ENCODE results near the gene EYA4.

The EYA4 gene

GRCh38 chr6:133298801-133299200, 57.6 kb downstream of the EYA4 start:
- Histone ChIP-seq H3K36me3 (no peaks in the 10 kb centered on the region; the same call in none of the 2 replicates), H3K9me3 (no peaks in the 10 kb centered on the region), H3K4me1 (peaks cover 14% of the 10 kb centered on the region), H3K4me3 (ENCODE audit: low read depth, low read length) (no peak overlapping the region), H3K27me3 (no peaks in the 10 kb centered on the region)
- TF ChIP-seq, protein P1, sequence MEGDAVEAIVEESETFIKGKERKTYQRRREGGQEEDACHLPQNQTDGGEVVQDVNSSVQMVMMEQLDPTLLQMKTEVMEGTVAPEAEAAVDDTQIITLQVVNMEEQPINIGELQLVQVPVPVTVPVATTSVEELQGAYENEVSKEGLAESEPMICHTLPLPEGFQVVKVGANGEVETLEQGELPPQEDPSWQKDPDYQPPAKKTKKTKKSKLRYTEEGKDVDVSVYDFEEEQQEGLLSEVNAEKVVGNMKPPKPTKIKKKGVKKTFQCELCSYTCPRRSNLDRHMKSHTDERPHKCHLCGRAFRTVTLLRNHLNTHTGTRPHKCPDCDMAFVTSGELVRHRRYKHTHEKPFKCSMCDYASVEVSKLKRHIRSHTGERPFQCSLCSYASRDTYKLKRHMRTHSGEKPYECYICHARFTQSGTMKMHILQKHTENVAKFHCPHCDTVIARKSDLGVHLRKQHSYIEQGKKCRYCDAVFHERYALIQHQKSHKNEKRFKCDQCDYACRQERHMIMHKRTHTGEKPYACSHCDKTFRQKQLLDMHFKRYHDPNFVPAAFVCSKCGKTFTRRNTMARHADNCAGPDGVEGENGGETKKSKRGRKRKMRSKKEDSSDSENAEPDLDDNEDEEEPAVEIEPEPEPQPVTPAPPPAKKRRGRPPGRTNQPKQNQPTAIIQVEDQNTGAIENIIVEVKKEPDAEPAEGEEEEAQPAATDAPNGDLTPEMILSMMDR (IDR thresholded peaks at IDR 0.05; ENCODE audit: low read depth, low read length): no peak
- DNase-seq: no peak

DNA sequence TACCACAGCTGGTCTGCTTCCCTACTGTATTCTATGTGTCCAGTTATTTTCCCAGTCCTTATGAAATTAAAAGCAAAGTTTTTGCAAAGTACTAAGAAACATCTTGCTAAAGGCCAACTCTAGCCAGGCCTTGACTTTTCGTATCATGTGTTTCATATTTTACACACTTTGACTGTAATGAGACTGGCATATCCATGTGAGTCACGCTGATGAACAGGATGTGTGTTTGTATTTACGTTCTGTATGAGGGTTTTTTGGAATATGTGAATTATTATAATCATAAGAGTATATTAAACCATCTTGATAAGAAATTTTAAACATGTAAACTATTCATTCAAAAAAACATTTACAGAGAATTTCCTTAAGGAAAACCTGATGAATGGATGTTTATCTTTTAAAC, 59.7 kb downstream of the EYA4 start:
- Histone ChIP-seq H3K9me3 (no peaks in the 10 kb centered on the region), H3K36me3 (no peaks in the 10 kb centered on the region; the same call in none of the 2 replicates), H3K4me3 (ENCODE audit: low read depth, low read length) (no peak overlapping the region), H3K4me1 (peaks cover 24% of the 10 kb centered on the region), H3K27me3 (no peaks in the 10 kb centered on the region)
- TF ChIP-seq, protein P1 (IDR thresholded peaks at IDR 0.05; ENCODE audit: low read depth, low read length): no peak
- DNase-seq: no peak

DNA sequence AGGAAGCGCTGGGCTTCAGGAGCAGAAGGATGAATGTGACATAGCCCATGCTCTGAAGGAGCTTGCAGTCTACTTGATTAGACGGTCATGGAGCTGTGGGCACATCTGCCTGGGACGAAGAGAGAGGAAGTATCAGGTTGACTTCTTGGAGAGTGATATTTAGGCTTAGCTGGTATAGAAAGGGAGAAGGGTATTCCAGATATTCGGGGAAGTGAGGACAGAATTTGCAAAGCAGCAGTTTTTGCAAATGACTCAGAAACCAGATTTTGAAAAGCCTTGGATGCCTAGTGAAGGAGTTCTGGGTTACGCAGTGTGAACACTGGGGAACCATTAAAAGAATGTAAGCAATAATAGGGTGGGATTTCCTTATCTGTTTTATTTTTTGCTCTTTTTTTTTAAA, 60.7 kb downstream of the EYA4 start:
- DNase-seq: no peak
- H3K4me3 ChIP-seq (ENCODE audit: low read depth, low read length): no peak overlapping the region
- no peaks in the 10 kb centered on the region for H3K27me3 ChIP-seq
- H3K4me1 ChIP-seq: peaks cover 27% of the 10 kb centered on the region
- no peaks in the 10 kb centered on the region for H3K9me3 ChIP-seq
- TF ChIP-seq, protein P1 (IDR thresholded peaks at IDR 0.05; ENCODE audit: low read depth, low read length): no peak
- no peaks in the 10 kb centered on the region; the same call in none of the 2 replicates for H3K36me3 ChIP-seq

- TF ChIP-seq, protein P1 (IDR thresholded peaks at IDR 0.05; ENCODE audit: low read depth, low read length): no peak
- Histone ChIP-seq H3K4me3 (ENCODE audit: low read depth, low read length) (no peak overlapping the region), H3K9me3 (no peaks in the 10 kb centered on the region; the same call in 1 of the 2 replicates), H3K27me3 (no peaks in the 10 kb centered on the region), H3K36me3 (0 out of 2 replicates have a peak, but pooled peaks cover 3% of the 10 kb centered on the region), H3K4me1 (peaks cover 25% of the 10 kb centered on the region)
- DNase-seq: no peak
These were observed 65.8 kb downstream of the EYA4 start for GRCh38 chr6:133306931-133307330.

GRCh38 chr6:133309579-133309978, 68.4 kb downstream of the EYA4 start:
- Histone ChIP-seq H3K4me3 (ENCODE audit: low read depth, low read length) (no peak overlapping the region), H3K4me1 (peaks cover 28% of the 10 kb centered on the region), H3K36me3 (0 out of 2 replicates have a peak, but pooled peaks cover 3% of the 10 kb centered on the region), H3K9me3 (no peaks in the 10 kb centered on the region; the same call in 1 of the 2 replicates), H3K27me3 (no peaks in the 10 kb centered on the region)
- DNase-seq: no peak
- TF ChIP-seq, protein P1 (IDR thresholded peaks at IDR 0.05; ENCODE audit: low read depth, low read length): no peak

- TF ChIP-seq, protein P1 (IDR thresholded peaks at IDR 0.05; ENCODE audit: low read depth, low read length): no peak
These were observed 70.8 kb downstream of the EYA4 start for GRCh38 chr6:133312006-133312405.

More at GRCh38 chr6:133312006-133312405, 70.8 kb downstream of the EYA4 start:
- Histone ChIP-seq H3K27me3 (no peaks in the 10 kb centered on the region), H3K4me1 (peaks cover 36% of the 10 kb centered on the region), H3K9me3 (no peaks in the 10 kb centered on the region; the same call in 1 of the 2 replicates), H3K4me3 (ENCODE audit: low read depth, low read length) (no peak overlapping the region), H3K36me3 (0 out of 2 replicates have a peak, but pooled peaks cover 3% of the 10 kb centered on the region)
- DNase-seq: no peak
